Left cardiac atrium (tissue), 4 donors: ENCODE data around the gene SNRK. TPM values are rescaled to one million over a fixed set of nuclear protein-coding genes. Genes with fewer than 3 reads are reported as not detected.

ENCODE experiments used
- ATAC-seq, 2 donors: fragments of 200-7000 bp; cut with Tn5 transposase; one replicate each; pipeline ENCODE4 v1.9.1; 2020; ENCODE audit warnings: mild to moderate bottlenecking in 2 of 2, moderate library complexity in 2 of 2
- DNase-seq: peaks from one replicate; pipeline ENCODE4 v3.0.0-alpha.2; 2020
- intact Hi-C, 2 donors: fragments of 100-400 bp; cut with DNase I; formaldehyde crosslinking; loops; one replicate each; pipeline versions ENCODE4 v1.14.1 to v1.15.1; 2022 to 2023
- long read RNA-seq: library from polyadenylated mRNA; unstranded; transcript quantifications from one replicate; pipeline ENCODE4 v2.0.0, GENCODE V29; 2021
- total RNA-seq, 2 donors: library from RNA; stranded (reverse); fragmentation: NEBNext Ultra II Directional; extraction: Animal tissue kit (Norgen Biotek cat#: 25700); gene quantifications; one replicate each; pipeline ENCODE4 v1.2.1, GENCODE V29; 2021
- donor health status: DM: no; HTN: yes; CAD: no.
- donor health status: DM: no; HTN: yes; CAD: no; lungs with severe emphysema.
- donor health status: DM: yes; HTN: yes; CAD: no.
- donor health status: Dilated cardiomyopathy.

Gene SNRK
- total RNA-seq = 10 to 100 TPM; 20.2 to 29.3 TPM
- long read RNA-seq, full-length matches to known transcripts = 13 of 29 reads
- long read RNA-seq, partial matches to known transcripts = 9 of 29 reads
- long read RNA-seq, other reads (novel, unspliced or antisense) = 7 of 29 reads

- intact Hi-C loops = loop anchor here (5.0 to 10.0 kb wide), 4 partner anchors 61 to 216 kb away; no protein-coding TSS in a partner anchor
- peak; percentile 90 for DNase-seq
- ATAC-seq = peak; percentile 97 to 98
Observed at GRCh38 chr3:43286115-43286840, at the start of gene SNRK. SNRK (plus strand) TSS chr3:43286540; CDS start chr3:43303204, 16,664 bp downstream.

GRCh38 chr3:43238801-43239200, 47.5 kb upstream of the SNRK start:
- intact Hi-C loops = no loop called here
- DNase-seq = no peak
- ATAC-seq = no peak

GRCh38 chr3:43239755-43240154, 46.6 kb upstream of the SNRK start:
- ATAC-seq = no peak
- intact Hi-C loops = no loop called here
- DNase-seq = no peak

- intact Hi-C loops = no loop called here
- DNase-seq (no peak), ATAC-seq (no peak)
Observed at GRCh38 chr3:43243590-43244587, 42.5 kb upstream of the SNRK start.

GRCh38 chr3:43244694-43245093, 41.6 kb upstream of the SNRK start:
- ATAC-seq (no peak), DNase-seq (no peak)
- intact Hi-C loops = no loop called here

GRCh38 chr3:43246976-43247375, 39.4 kb upstream of the SNRK start:
- DNase-seq = no peak
- intact Hi-C loops = no loop called here
- peak; percentile 52 to 71 for ATAC-seq

GRCh38 chr3:43247561-43248184, 38.7 kb upstream of the SNRK start:
- ATAC-seq = no peak
- intact Hi-C loops = no loop called here
- no peak for DNase-seq

- DNase-seq (no peak), ATAC-seq (no peak)
- intact Hi-C loops = no loop called here
Observed at GRCh38 chr3:43248185-43248583, 38.2 kb upstream of the SNRK start.

GRCh38 chr3:43248973-43249372, 37.4 kb upstream of the SNRK start:
- peak in 1 of 2 donors; percentile 65 for ATAC-seq
- no peak for DNase-seq
- intact Hi-C loops = no loop called here

- intact Hi-C loops = no loop called here
- no peak for DNase-seq
- ATAC-seq = no peak
Observed at GRCh38 chr3:43249405-43249804, 36.9 kb upstream of the SNRK start.

GRCh38 chr3:43253294-43253693, 33.0 kb upstream of the SNRK start:
- ATAC-seq = no peak
- intact Hi-C loops = no loop called here
- no peak for DNase-seq

GRCh38 chr3:43254125-43254524, 32.2 kb upstream of the SNRK start:
- DNase-seq (no peak), ATAC-seq (peak in 1 of 2 donors; percentile 67)
- intact Hi-C loops = no loop called here

- DNase-seq = no peak
- intact Hi-C loops = no loop called here
- peak in 1 of 2 donors; percentile 15 for ATAC-seq
Observed at GRCh38 chr3:43255662-43256061, 30.7 kb upstream of the SNRK start.

- ATAC-seq (peak in 1 of 2 donors; percentile 48), DNase-seq (no peak)
- intact Hi-C loops = no loop called here
Observed at GRCh38 chr3:43256714-43257461, 29.5 kb upstream of the SNRK start.

- no peak for DNase-seq
- ATAC-seq = no peak
- intact Hi-C loops = no loop called here
Observed at GRCh38 chr3:43257850-43258249, 28.5 kb upstream of the SNRK start.

- no peak for ATAC-seq
- intact Hi-C loops = no loop called here
- no peak for DNase-seq
Observed at GRCh38 chr3:43259626-43260025, 26.7 kb upstream of the SNRK start.

- DNase-seq (no peak), ATAC-seq (no peak)
- intact Hi-C loops = no loop called here
Observed at GRCh38 chr3:43260412-43260811, 25.9 kb upstream of the SNRK start.

GRCh38 chr3:43262194-43262593, 24.1 kb upstream of the SNRK start:
- intact Hi-C loops = no loop called here
- DNase-seq (no peak), ATAC-seq (no peak)

GRCh38 chr3:43266451-43266850, 19.9 kb upstream of the SNRK start:
- no peak for ATAC-seq
- no peak for DNase-seq
- intact Hi-C loops = no loop called here
